Esophagus muscularis mucosa (tissue), 3 donors: ENCODE measurements around the gene GRIK1.

Experiments used
- POLR2A ChIP-seq: fragments of 450-650 bp; IDR thresholded peaks from one replicate; pipeline ENCODE4 v1.6.1; 2017; ENCODE audit warnings: antibody characterized with exemption, moderate library complexity, mild to moderate bottlenecking, low read depth
- TF ChIP-seq, protein P1 (sequence below), 3 experiments: fragments of 200-600 bp in 2 of 3; fragments of 450-650 bp in 1 of 3; sonication (generic) in 2 of 3; IDR thresholded peaks; one replicate each; pipeline ENCODE4 v1.5.1; 2017 to 2019; ENCODE audit warnings: antibody characterized with exemption in 3 of 3, mild to moderate bottlenecking in 2 of 3, moderate library complexity in 1 of 3

DNA sequence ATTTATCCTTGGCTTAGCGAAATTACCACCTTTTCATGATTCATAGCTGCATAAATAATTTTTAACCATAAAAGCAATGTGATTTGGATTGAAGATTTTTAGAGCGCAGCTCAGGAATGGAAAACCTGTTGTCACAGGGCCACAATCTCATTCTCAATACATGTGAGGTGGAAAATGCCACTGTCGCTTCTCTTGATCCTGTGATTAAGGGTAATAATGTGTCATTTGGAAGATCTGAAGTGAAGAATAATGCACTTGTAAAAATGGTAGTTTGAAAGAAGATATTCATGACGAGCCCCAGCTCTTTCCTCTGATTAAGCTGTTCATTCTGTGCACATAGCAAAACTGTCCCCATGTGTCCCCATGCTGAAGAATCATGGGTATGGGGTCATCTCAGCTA, 410.7 kb downstream of the GRIK1 start:
- TF ChIP-seq, protein P1, sequence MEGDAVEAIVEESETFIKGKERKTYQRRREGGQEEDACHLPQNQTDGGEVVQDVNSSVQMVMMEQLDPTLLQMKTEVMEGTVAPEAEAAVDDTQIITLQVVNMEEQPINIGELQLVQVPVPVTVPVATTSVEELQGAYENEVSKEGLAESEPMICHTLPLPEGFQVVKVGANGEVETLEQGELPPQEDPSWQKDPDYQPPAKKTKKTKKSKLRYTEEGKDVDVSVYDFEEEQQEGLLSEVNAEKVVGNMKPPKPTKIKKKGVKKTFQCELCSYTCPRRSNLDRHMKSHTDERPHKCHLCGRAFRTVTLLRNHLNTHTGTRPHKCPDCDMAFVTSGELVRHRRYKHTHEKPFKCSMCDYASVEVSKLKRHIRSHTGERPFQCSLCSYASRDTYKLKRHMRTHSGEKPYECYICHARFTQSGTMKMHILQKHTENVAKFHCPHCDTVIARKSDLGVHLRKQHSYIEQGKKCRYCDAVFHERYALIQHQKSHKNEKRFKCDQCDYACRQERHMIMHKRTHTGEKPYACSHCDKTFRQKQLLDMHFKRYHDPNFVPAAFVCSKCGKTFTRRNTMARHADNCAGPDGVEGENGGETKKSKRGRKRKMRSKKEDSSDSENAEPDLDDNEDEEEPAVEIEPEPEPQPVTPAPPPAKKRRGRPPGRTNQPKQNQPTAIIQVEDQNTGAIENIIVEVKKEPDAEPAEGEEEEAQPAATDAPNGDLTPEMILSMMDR (IDR thresholded peaks at IDR 0.05), result no peak
- no peak for TF ChIP-seq POLR2A
